K562 (cell line): ENCODE measurements around the gene CARM1. TPM values are rescaled to one million over a fixed set of nuclear protein-coding genes. Genes with fewer than 3 reads are reported as not detected.
A peak's percentile ranks its signal among the peaks of the same experiment; 100 is the strongest.

Experiments used
- GATA2 ChIP-seq: sonication (generic); formaldehyde crosslinking; IDR thresholded peaks from 2 replicates; pipeline ENCODE4 v1.4.0; 2020; ENCODE audit warnings: mild to moderate bottlenecking, missing genetic modification reagents
- HDAC2 ChIP-seq: fragments of 450-650 bp; IDR thresholded peaks from 2 replicates; pipeline ENCODE4 v1.6.1; 2016; ENCODE audit warnings: mild to moderate bottlenecking
- MAZ ChIP-seq, 2 experiments: fragments of 450-650 bp in 1 of 2; sonication (generic) in 1 of 2; formaldehyde crosslinking; IDR thresholded peaks in 1 of 2; conservative IDR thresholded peaks in 1 of 2; 2 replicates each; pipeline versions ENCODE4 v1.4.0 to v1.5.0; 2020; ENCODE audit warnings: mild to moderate bottlenecking in 1 of 2, missing genetic modification reagents in 1 of 2
- POLR2AphosphoS5 ChIP-seq: IDR thresholded peaks from 2 replicates; pipeline ENCODE4 v1.6.1; 2011; ENCODE audit warnings: mild to moderate bottlenecking, low read depth, low read length, moderate library complexity; ENCODE audit not compliant: control insufficient read depth, insufficient read depth
- SMARCA5 ChIP-seq: fragments of 450-650 bp; IDR thresholded peaks from 2 replicates; pipeline ENCODE4 v1.6.1; 2016
- TAL1 ChIP-seq: fragments of 450-650 bp; IDR thresholded peaks from 2 replicates; pipeline ENCODE4 v1.6.1; 2016; ENCODE audit warnings: mild to moderate bottlenecking
- polyA plus RNA-seq, 8 experiments: library from polyadenylated mRNA; depleted of rRNA in 4 of 8; stranded (reverse) in 5 of 8; unstranded in 3 of 8; fragments of >200 nt; fragmentation: Nextera tagmentation in 2 of 8; fragmentation: Illumina TruSeq in 1 of 8; extraction: Ambion mirVana in 2 of 8; extraction: Trizol in 1 of 8; gene quantifications; 2 replicates each; pipeline versions ENCODE4 v1.2.1 to v1.2.3, GENCODE V29; 2011 to 2014; ENCODE audit warnings: inconsistent platforms in 1 of 8, missing spikeins in 1 of 8
- total RNA-seq, 7 experiments: library from RNA; depleted of rRNA in 6 of 7; stranded (reverse); fragments of >200 nt in 6 of 7; fragmentation: Illumina TruSeq in 2 of 7; extraction: Trizol in 2 of 7; gene quantifications; 2 replicates each; pipeline versions ENCODE4 v1.2.1 to v1.2.3, GENCODE V29; 2011 to 2021; ENCODE audit warnings: low replicate concordance in 1 of 7
- TF ChIP-seq, protein P1 (sequence below), 2 experiments: fragments of 200-800 bp in 1 of 2; sonication (Bioruptor generic) in 1 of 2; sonication (generic) in 1 of 2; formaldehyde crosslinking in 1 of 2; IDR thresholded peaks in 1 of 2; conservative IDR thresholded peaks in 1 of 2; 2 replicates each; pipeline versions ENCODE4 v1.5.0 to v1.6.1; 2016 to 2020; ENCODE audit warnings: missing compliant biosample characterization in 1 of 2, missing genetic modification characterization in 1 of 2, missing genetic modification reagents in 1 of 2
- TF ChIP-seq, protein P2 (sequence below): fragments of 450-650 bp; formaldehyde crosslinking; IDR thresholded peaks from 2 replicates; pipeline ENCODE4 v1.4.0; 2022; ENCODE audit warnings: missing genetic modification characterization
- TF ChIP-seq, protein P3 (sequence below): sonication (generic); formaldehyde crosslinking; IDR thresholded peaks from 2 replicates; pipeline ENCODE4 v1.9.0; 2022; ENCODE audit warnings: mild to moderate bottlenecking, missing genetic modification reagents

CARM1 gene
- total and polyA plus RNA-seq, 9 of the 15 experiments (the other 6 are each of a cell fraction or from before 2014, with no cell fraction given): 0.36 to 86.0 (median 29.7) TPM

DNA sequence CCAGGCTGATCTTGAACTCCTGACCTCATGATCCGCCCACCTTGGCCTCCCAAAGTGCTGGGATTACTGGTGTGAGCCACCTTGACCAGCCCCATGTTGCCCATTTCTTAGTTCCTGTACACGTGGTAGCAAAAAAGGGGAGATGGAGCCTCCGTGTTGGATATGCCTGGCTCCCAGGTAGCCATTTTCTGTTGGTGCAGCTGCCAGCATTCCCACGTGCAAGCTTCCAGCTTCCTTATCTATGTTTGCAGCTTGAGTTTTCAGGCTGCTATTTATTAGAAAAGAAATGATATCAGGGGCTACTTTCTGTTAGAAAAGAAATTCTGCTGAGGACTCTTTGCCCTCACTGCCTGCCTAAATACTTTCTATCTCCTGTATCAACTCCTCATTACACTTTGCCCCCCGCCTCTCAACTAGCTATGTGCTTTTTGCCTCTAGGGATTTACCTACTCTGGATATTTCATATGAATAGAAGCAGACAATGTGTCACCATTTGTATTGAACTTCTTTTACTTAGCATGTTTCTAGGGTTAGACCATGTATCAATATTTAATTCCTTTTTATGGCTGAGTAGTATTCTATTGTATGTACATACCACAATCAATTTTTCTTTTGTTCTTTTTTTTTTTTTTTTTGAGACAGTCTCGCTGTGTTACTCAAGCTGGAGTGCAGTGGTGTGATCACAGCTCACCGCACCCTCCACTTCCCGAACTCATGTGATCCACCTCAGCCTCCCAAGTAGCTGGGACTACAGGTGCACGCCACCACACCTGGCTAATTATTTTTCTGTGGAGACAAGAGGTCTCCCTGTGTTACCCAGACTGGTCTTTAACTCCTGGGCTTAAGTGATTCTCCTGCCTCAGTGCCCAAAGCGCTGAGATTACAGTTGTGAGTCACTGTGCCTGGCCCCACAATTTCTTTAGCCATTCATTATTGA, 32.0 kb upstream of the CARM1 start (continued):
- TF ChIP-seq, protein P1, sequence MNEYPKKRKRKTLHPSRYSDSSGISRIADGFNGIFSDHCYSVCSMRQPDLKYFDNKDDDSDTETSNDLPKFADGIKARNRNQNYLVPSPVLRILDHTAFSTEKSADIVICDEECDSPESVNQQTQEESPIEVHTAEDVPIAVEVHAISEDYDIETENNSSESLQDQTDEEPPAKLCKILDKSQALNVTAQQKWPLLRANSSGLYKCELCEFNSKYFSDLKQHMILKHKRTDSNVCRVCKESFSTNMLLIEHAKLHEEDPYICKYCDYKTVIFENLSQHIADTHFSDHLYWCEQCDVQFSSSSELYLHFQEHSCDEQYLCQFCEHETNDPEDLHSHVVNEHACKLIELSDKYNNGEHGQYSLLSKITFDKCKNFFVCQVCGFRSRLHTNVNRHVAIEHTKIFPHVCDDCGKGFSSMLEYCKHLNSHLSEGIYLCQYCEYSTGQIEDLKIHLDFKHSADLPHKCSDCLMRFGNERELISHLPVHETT (CRISPR knock-in tag; conservative IDR thresholded peaks at IDR 0.05 in 1 of 2, IDR thresholded peaks at IDR 0.05 in 1 of 2): peak in 1 of 2 experiments; percentile 57; a peak in 1 of 4 replicates
- TF ChIP-seq MAZ (CRISPR knock-in tag; conservative IDR thresholded peaks at IDR 0.05 in 1 of 2, IDR thresholded peaks at IDR 0.05 in 1 of 2) (peak in 1 of 2 experiments; percentile 53; a peak in 1 of 4 replicates), SMARCA5 (peak; percentile 81), HDAC2 (peak; percentile 58; the same call in 1 of the 2 replicates), TAL1 (peak; percentile 86), GATA2 (CRISPR knock-in tag) (peak; percentile 32; the same call in 1 of the 2 replicates), POLR2AphosphoS5 (peak; percentile 37; the same call in 1 of the 2 replicates)
- TF ChIP-seq, protein P2, sequence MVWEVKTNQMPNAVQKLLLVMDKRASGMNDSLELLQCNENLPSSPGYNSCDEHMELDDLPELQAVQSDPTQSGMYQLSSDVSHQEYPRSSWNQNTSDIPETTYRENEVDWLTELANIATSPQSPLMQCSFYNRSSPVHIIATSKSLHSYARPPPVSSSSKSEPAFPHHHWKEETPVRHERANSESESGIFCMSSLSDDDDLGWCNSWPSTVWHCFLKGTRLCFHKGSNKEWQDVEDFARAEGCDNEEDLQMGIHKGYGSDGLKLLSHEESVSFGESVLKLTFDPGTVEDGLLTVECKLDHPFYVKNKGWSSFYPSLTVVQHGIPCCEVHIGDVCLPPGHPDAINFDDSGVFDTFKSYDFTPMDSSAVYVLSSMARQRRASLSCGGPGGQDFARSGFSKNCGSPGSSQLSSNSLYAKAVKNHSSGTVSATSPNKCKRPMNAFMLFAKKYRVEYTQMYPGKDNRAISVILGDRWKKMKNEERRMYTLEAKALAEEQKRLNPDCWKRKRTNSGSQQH (CRISPR knock-in tag): no peak
- TF ChIP-seq, protein P3, sequence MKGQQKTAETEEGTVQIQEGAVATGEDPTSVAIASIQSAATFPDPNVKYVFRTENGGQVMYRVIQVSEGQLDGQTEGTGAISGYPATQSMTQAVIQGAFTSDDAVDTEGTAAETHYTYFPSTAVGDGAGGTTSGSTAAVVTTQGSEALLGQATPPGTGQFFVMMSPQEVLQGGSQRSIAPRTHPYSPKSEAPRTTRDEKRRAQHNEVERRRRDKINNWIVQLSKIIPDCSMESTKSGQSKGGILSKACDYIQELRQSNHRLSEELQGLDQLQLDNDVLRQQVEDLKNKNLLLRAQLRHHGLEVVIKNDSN: 0 out of 2 replicates have a peak, but pooled peaks have one; percentile 39
